Sigmoid colon (tissue), 7 donors: ENCODE data around the gene MAP3K21. TPM values are rescaled to one million over a fixed set of nuclear protein-coding genes. Genes with fewer than 3 reads are reported as not detected.

ENCODE experiments used
- DNase-seq: peaks from one replicate; pipeline ENCODE4 v3.0.0-alpha.2; 2019
- H3K27ac ChIP-seq, 4 donors: fragments of 200-600 bp; sonication (generic); one replicate each; pipeline ENCODE4 v1.5.1; 2016 to 2019; ENCODE audit warnings: mild to moderate bottlenecking in 1 of 4
- H3K27me3 ChIP-seq, 3 donors: fragments of 200-600 bp; sonication (generic); one replicate each; pipeline ENCODE4 v1.5.1; 2019; ENCODE audit warnings: mild to moderate bottlenecking in 1 of 3
- H3K36me3 ChIP-seq, 4 donors: fragments of 200-600 bp; sonication (generic); one replicate each; pipeline ENCODE4 v1.5.1; 2016 to 2019
- H3K4me1 ChIP-seq, 4 donors: fragments of 200-600 bp; sonication (generic); one replicate each; pipeline ENCODE4 v1.5.1; 2017 to 2019
- H3K4me3 ChIP-seq, 4 donors: fragments of 200-600 bp; sonication (generic); one replicate each; pipeline ENCODE4 v1.5.1; 2017 to 2019; ENCODE audit warnings: mild to moderate bottlenecking in 2 of 4, moderate library complexity in 1 of 4
- H3K9me3 ChIP-seq, 4 donors: fragments of 200-600 bp in 3 of 4; sonication (generic) in 3 of 4; one replicate each; pipeline versions ENCODE4 v1.5.1 to v1.6.1; 2013 to 2019
- CTCF ChIP-seq, 4 experiments: fragments of 450-650 bp in 3 of 4; fragments of 200-600 bp in 1 of 4; IDR thresholded peaks; one replicate each; pipeline ENCODE4 v1.5.1; 2016 to 2019; ENCODE audit warnings: antibody characterized with exemption in 4 of 4, mild to moderate bottlenecking in 3 of 4, moderate library complexity in 2 of 4
- EP300 ChIP-seq, 4 donors: sonication (generic); formaldehyde crosslinking; IDR thresholded peaks; one replicate each; pipeline ENCODE4 v1.6.1; 2017; ENCODE audit warnings: antibody characterized with exemption in 4 of 4
- POLR2A ChIP-seq, 2 donors: fragments of 450-650 bp; IDR thresholded peaks; one replicate each; pipeline ENCODE4 v1.6.1; 2016; ENCODE audit warnings: antibody characterized with exemption in 2 of 2, mild to moderate bottlenecking in 2 of 2, moderate library complexity in 2 of 2
- POLR2AphosphoS5 ChIP-seq, 4 donors: sonication (generic); formaldehyde crosslinking; IDR thresholded peaks; one replicate each; pipeline ENCODE4 v1.6.1; 2017; ENCODE audit warnings: antibody characterized with exemption in 4 of 4
- WGBS, 2 donors: extraction: QIAGEN DNeasy Blood & Tissue Kit; methylation state at CpG; one replicate each; pipeline ENCODE4 v1.1.7; 2013; 5-methylcytosine and 5-hydroxymethylcytosine counted together
- intact Hi-C: fragments of 100-400 bp; cut with DNase I; formaldehyde crosslinking; loops from one replicate; pipeline ENCODE4 v1.15.1; 2023
- polyA plus RNA-seq, 3 donors: library from polyadenylated mRNA; stranded (reverse); fragments of 200-250 nt; gene quantifications; one replicate each; pipeline ENCODE4 v1.2.3, GENCODE V29; 2013
- total RNA-seq, 4 donors: library from RNA; depleted of rRNA; stranded (reverse); fragments of >200 nt; gene quantifications; one replicate each; pipeline ENCODE4 v1.1.0, GENCODE V29; 2016
- donor health status: healthy with polysubstance abuse.
- donor health status: Bipolar disorder and iron deficiency.
- donor health status: healthy.

Gene MAP3K21
- total and polyA plus RNA-seq, 7 donors: 0.33 to 7.9 (median 0.81) TPM

DNA sequence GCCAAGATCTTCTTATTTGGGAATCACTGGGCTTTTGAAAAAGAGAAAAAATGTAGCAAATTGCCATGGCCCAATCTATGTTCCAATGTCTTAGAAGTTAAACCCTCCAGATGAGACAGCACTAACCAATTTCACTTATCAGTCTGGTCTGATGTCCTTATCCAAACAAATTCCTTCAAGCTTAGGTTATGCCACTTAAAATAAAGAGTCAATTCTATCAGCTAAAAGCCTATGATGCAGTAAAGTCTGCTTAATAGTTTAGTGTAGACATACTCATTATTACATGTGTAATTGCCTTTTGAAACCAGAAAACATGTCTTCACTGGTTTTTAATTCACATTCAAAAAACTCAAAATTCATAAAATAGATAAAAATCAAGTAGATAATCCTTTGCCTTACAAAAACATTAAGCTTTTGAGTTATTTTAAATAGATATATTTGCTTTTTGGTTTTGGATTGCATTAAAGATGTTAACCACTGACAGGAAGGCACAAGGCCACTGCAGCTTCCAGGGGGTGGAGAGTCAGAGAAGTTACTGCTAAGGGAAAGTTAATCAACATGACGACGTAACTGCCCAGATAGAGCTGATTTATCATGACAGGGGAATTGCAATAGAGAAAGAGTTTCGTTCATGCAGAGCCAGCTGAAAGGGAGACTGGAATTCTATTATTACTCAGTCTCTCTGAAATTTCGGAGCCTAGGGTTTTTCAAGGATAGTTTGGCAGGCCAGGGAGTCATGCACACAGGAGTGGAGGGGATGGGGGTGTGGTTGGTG, 106.1 kb downstream of the MAP3K21 start:
- TF ChIP-seq CTCF (IDR thresholded peaks at IDR 0.05): no peak
- no peak for TF ChIP-seq POLR2AphosphoS5 (IDR thresholded peaks at IDR 0.05)
- TF ChIP-seq EP300 (IDR thresholded peaks at IDR 0.05): no peak
- no peak for TF ChIP-seq POLR2A (IDR thresholded peaks at IDR 0.05)
- no peaks in the 10 kb centered on the region for H3K36me3 ChIP-seq
- intact Hi-C loops: no loop called here
- no peak for DNase-seq
- no peak overlapping the region for H3K4me3 ChIP-seq
- 61 to 74% methylated on average over 4 of the region's 4 CpGs for WGBS, 2 donors
- no peaks in the 10 kb centered on the region for H3K4me1 ChIP-seq
- H3K9me3 ChIP-seq: no peaks in the 10 kb centered on the region
- no peak overlapping the region for H3K27ac ChIP-seq
- peaks cover 0 to 4% (median 0%) of the 10 kb centered on the region in 3 donors for H3K27me3 ChIP-seq

Other genes starting within 250 kb of the MAP3K21 start
- gene PCNX2, start 32.0 kb upstream of the MAP3K21 start, total RNA-seq: 10 to 100 TPM in 1 of 4 donors, 1 to 10 TPM in 3; 2.7 to 13.8 (median 7.0) TPM
- gene PCNX2, start 32.0 kb upstream of the MAP3K21 start, polyA plus RNA-seq: 1 to 10 TPM; 1.8 to 5.1 (median 2.1) TPM